Gastroesophageal sphincter (tissue), 3 donors: Measurements from ENCODE around the gene SFMBT2.

Experiments
- POLR2A ChIP-seq, 2 donors: fragments of 450-650 bp; IDR thresholded peaks; one replicate each; pipeline ENCODE4 v1.6.1; 2017; ENCODE audit warnings: antibody characterized with exemption in 2 of 2, mild to moderate bottlenecking in 2 of 2, moderate library complexity in 1 of 2
- POLR2AphosphoS5 ChIP-seq: sonication (generic); formaldehyde crosslinking; IDR thresholded peaks from one replicate; pipeline ENCODE4 v1.6.1; 2017; ENCODE audit warnings: antibody characterized with exemption
- TF ChIP-seq, protein P1 (sequence below), 4 experiments: fragments of 200-600 bp in 2 of 4; fragments of 450-650 bp in 2 of 4; sonication (generic) in 1 of 4; IDR thresholded peaks; one replicate each; pipeline ENCODE4 v1.5.1; 2017 to 2019; ENCODE audit warnings: antibody characterized with exemption in 4 of 4, mild to moderate bottlenecking in 2 of 4, moderate library complexity in 2 of 4

GRCh38 chr10:7460006-7460405 is 49.2 kb upstream of the SFMBT2 start:
- TF ChIP-seq, protein P1, sequence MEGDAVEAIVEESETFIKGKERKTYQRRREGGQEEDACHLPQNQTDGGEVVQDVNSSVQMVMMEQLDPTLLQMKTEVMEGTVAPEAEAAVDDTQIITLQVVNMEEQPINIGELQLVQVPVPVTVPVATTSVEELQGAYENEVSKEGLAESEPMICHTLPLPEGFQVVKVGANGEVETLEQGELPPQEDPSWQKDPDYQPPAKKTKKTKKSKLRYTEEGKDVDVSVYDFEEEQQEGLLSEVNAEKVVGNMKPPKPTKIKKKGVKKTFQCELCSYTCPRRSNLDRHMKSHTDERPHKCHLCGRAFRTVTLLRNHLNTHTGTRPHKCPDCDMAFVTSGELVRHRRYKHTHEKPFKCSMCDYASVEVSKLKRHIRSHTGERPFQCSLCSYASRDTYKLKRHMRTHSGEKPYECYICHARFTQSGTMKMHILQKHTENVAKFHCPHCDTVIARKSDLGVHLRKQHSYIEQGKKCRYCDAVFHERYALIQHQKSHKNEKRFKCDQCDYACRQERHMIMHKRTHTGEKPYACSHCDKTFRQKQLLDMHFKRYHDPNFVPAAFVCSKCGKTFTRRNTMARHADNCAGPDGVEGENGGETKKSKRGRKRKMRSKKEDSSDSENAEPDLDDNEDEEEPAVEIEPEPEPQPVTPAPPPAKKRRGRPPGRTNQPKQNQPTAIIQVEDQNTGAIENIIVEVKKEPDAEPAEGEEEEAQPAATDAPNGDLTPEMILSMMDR (IDR thresholded peaks at IDR 0.05): no peak
- TF ChIP-seq POLR2A (IDR thresholded peaks at IDR 0.05) (no peak), POLR2AphosphoS5 (no peak)
